SK-N-SH (cell line): ENCODE results near the gene CD2.

ENCODE experiments used
- CHD2 ChIP-seq: fragments of 150-350 bp; IDR thresholded peaks from 2 replicates; pipeline ENCODE4 v1.6.1; 2018; ENCODE audit warnings: low read length; ENCODE audit not compliant: partially characterized antibody
- CTCF ChIP-seq: fragments of 200-600 bp; sonication (generic); IDR thresholded peaks from 2 replicates; pipeline ENCODE4 v1.6.1; 2017; ENCODE audit warnings: antibody characterized with exemption, mild to moderate bottlenecking, moderate library complexity
- EZH2phosphoT487 ChIP-seq: fragments of 200-600 bp; sonication (generic); IDR thresholded peaks from 2 replicates; pipeline ENCODE4 v1.6.1; 2017; ENCODE audit warnings: low read depth, mixed run types, mild to moderate bottlenecking, antibody characterized with exemption, moderate library complexity, borderline replicate concordance
- GATA2 ChIP-seq: sonication (generic); formaldehyde crosslinking; IDR thresholded peaks from 2 replicates; pipeline ENCODE4 v1.5.0; 2020; ENCODE audit warnings: mild to moderate bottlenecking, missing genetic modification reagents
- MAX ChIP-seq: IDR thresholded peaks from 2 replicates; pipeline ENCODE4 v1.4.0; 2012; ENCODE audit warnings: low read depth
- RAD21 ChIP-seq: IDR thresholded peaks from 2 replicates; pipeline ENCODE4 v1.6.1; 2012; ENCODE audit warnings: mild to moderate bottlenecking, low read length
- REST ChIP-seq: IDR thresholded peaks from 2 replicates; pipeline ENCODE4 v1.6.1; 2012; ENCODE audit warnings: mild to moderate bottlenecking, low read depth, low read length, moderate library complexity
- RFX5 ChIP-seq: IDR thresholded peaks from 2 replicates; pipeline ENCODE4 v1.6.1; 2012; ENCODE audit warnings: mild to moderate bottlenecking, improper control_type of control experiment, low read length
- SIN3A ChIP-seq: IDR thresholded peaks from 2 replicates; pipeline ENCODE4 v1.6.1; 2012; ENCODE audit warnings: low read depth, mild to moderate bottlenecking, low read length, moderate library complexity, borderline replicate concordance
- TEAD4 ChIP-seq: IDR thresholded peaks from 2 replicates; pipeline ENCODE4 v1.4.0; 2012; ENCODE audit warnings: mild to moderate bottlenecking, borderline replicate concordance; ENCODE audit not compliant: insufficient read depth
- USF1 ChIP-seq: IDR thresholded peaks from 2 replicates; pipeline ENCODE4 v1.4.0; 2012; ENCODE audit warnings: low read depth, borderline replicate concordance
- USF2 ChIP-seq: fragments of 150-350 bp; IDR thresholded peaks from 2 replicates; pipeline ENCODE4 v1.6.1; 2017; ENCODE audit warnings: antibody characterized with exemption, low read length, low read depth, borderline replicate concordance
- YY1 ChIP-seq: IDR thresholded peaks from 2 replicates; pipeline ENCODE4 v1.4.0; 2012; ENCODE audit warnings: low read depth, mild to moderate bottlenecking

- no peak for TF ChIP-seq CTCF
- no peak for TF ChIP-seq GATA2 (CRISPR knock-in tag)
- no peak for TF ChIP-seq EZH2phosphoT487
- TF ChIP-seq RAD21 = no peak
- TF ChIP-seq USF2 = no peak
- no peak for TF ChIP-seq YY1
- TF ChIP-seq TEAD4 = no peak
- TF ChIP-seq SIN3A = no peak
- TF ChIP-seq RFX5 = no peak
- no peak for TF ChIP-seq REST
- TF ChIP-seq MAX = no peak
- TF ChIP-seq USF1 = no peak
- no peak for TF ChIP-seq CHD2
Measured at GRCh38 chr1:116739371-116740012, 14.7 kb upstream of the CD2 start.
